K562 treated with DMSO at 1 percent for 4 hours (cell line): ENCODE measurements around the gene IFT43. TPM values are rescaled to one million over a fixed set of nuclear protein-coding genes. Genes with fewer than 3 reads are reported as not detected.

ENCODE experiments used
- total RNA-seq: library from RNA; unstranded; fragments of 300-600 nt; gene quantifications from 2 replicates; pipeline ENCODE4 v1.2.3, GENCODE V29; 2022; ENCODE audit not compliant: insufficient read depth

Gene IFT43
- 2.4 and 7.8 TPM in 2 replicates for total RNA-seq

DNA sequence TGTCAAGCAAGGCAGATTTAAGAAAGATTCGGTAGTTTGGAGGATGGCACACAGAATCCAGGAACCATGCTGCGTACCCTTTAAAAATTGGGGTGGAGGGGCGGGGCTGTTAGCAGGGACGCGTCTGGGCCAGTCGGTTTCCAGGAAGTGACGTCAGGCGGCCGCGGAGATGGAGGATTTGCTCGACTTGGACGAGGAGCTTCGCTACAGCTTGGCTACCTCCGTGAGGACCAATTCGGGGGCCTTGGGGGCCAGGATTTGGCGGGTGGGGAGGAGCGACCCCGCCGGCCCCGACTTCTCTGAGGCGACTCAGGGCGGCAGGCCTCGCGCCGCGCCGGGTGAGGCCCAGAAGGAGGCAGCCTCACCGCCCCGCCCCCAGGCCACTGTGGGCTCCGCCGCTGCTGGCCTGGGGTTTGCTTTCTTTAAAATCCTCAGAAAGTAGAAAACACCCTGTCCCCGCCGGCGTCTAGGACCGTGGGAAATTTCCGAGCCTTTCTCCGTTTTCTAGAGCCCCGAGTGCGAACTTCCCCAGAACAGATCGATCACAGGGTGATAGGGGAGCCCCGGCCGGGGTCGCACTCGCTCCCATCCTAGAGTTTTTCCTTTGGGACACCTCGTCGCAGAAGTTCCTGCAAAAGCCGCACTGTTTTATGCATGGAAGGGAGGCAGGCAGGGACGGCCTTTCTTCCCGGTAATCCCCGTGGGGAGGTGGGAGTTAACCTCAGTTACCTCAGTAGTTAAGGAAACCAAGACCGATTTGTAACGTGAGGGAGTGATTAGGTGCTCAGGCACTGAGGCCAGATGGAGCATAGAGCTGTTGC is at the start of gene IFT43:
TSS of gene IFT43 (plus strand) at position 146 of the 821 bp plus-strand sequence. CDS start at position 170, 24 bp downstream.

DNA sequence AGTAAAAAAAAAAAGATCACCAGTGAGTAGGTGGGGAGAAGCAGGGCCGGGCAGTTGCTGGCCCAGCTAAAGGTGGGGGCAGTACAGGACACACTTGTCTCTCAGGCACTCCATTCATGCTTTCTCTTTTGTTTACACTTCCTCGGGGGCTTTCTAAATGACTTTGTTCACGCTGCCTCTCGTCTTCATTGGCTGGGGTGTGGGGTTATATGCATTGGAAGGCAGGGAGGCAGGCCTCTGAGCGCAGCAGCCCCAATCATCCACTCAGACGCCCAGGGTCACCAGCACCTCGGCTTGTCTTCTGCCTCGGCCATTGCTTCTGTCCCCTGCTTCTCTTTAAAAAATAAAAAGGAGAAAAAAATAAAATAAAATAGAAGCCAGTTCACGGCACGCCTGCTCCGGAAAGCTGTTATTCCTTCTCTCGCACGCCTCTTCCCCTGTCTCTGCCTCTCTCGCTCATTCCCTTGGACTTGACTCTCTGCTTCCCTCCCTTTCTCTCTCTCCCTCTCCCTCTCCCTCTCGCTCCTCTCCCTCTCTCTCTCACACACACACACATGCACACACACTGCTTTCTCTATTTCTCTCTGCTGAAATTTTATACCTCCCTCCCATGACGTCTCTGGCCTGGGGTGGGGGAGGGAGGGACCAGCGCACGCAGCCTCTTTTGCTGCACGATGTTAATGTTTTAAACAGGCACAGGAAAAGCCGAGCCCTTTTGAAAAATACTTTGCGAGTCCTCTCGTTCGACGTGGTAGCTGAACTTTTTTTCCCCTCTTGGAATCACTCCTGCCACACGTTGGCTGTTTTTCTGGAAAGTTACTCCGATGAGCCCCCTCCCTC is 3.9 kb upstream of the IFT43 start, which contains the start of gene TGFB3:
TSS of gene TGFB3 (minus strand) at position 570 of the 840 bp plus-strand sequence. CDS start 1,102 bp downstream, outside the sequence.

Other genes with a start within 250 kb of the IFT43 start
- gene TGFB3, start 3.8 kb upstream of the IFT43 start, total RNA-seq = 0.51 TPM in 1 of 2 replicates, not detected in the other
- gene GPATCH2L, start 166.2 kb downstream of the IFT43 start, total RNA-seq = 7.6 and 10.1 TPM in 2 replicates